ENCODE data around the gene FBXO10. TPM values are rescaled to one million over a fixed set of nuclear protein-coding genes. Genes with fewer than 3 reads are reported as not detected.
"Not testable (repeated sequence)": the region's sequence is repeated elsewhere in the genome, so short reads cannot be mapped to it uniquely, and the experiment has no call there.

Gene FBXO10
- total and polyA plus RNA-seq, 2 donors (not counting 1 experiment from before 2014, with no cell fraction given), result 7.6 to 12.2 TPM

DNA sequence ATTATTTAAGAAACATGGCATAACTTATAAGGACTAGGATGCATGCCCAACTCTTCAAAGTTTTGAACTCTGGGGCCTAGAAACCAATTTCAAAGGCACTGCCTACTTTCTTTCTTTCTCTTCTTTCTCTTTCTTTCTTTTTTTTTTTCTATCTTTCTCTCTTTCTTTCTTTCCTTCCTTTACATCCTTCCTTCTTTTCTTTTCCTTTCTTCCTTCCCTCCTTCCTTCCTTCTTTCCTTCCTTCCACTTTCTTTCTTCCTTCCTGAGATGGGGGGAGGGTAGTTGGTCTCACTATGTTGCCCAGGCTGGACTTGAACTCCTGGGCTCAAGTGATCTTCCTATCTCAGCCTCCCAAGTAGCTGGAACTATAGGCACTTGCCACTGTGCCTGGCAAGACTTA lies 32.1 kb upstream of the FBXO10 start:
- Histone ChIP-seq H3K4me2 (ENCODE audit: extremely low read depth, insufficient read depth, low read length) (no peak overlapping the region), H3K27me3 (ENCODE audit: control insufficient read depth, insufficient read depth, low read length) (peaks cover 9% of the 10 kb centered on the region), H3K4me1 (ENCODE audit: control insufficient read depth, extremely low read depth, insufficient read depth, low read length) (no peaks in the 10 kb centered on the region), H3K36me3 (ENCODE audit: control insufficient read depth, insufficient read depth, low read length) (no peaks in the 10 kb centered on the region), H3K4me3 (replicated peaks in 1 of 4; ENCODE audit: control extremely low read depth in 1 of 4, insufficient read depth in 1 of 4, low read depth in 3 of 4, low read length in 4 of 4) (no peak overlapping the region), H3K9ac (ENCODE audit: insufficient read depth, low read length) (no peak overlapping the region), H3K9me3 (ENCODE audit: control insufficient read depth, insufficient read depth, low read depth, low read length) (no peaks in the 10 kb centered on the region), H2AFZ (ENCODE audit: low read length) (no peak overlapping the region), H4K20me1 (ENCODE audit: control insufficient read depth, extremely low read depth, insufficient read depth, low read length) (no peaks in the 10 kb centered on the region), H3K27ac (ENCODE audit: insufficient read depth, low read length) (no peak overlapping the region), H3K79me2 (ENCODE audit: control insufficient read depth, insufficient read depth, low read length) (no peaks in the 10 kb centered on the region)
- TF ChIP-seq CTCF (conservative IDR thresholded peaks at IDR 0.05 in 1 of 2, IDR thresholded peaks at IDR 0.05 in 1 of 2; ENCODE audit: low read depth in 1 of 2, low read length in 2 of 2) (no peak), EZH2 (IDR thresholded peaks at IDR 0.05; ENCODE audit: low read length, missing control alignments) (no peak)
- no peak for DNase-seq (ENCODE audit: low read depth in 2 of 2)

GRCh38 chr9:37604296-37604695 lies 28.1 kb upstream of the FBXO10 start:
- H3K36me3 ChIP-seq (ENCODE audit: control insufficient read depth, insufficient read depth, low read length), result no peaks in the 10 kb centered on the region
- no peaks in the 10 kb centered on the region for H3K4me1 ChIP-seq (ENCODE audit: control insufficient read depth, extremely low read depth, insufficient read depth, low read length)
- H3K27ac ChIP-seq (ENCODE audit: insufficient read depth, low read length), result no peak overlapping the region
- H3K4me2 ChIP-seq (ENCODE audit: extremely low read depth, insufficient read depth, low read length), result no peak overlapping the region
- no peak overlapping the region for H3K4me3 ChIP-seq (replicated peaks in 1 of 4; ENCODE audit: control extremely low read depth in 1 of 4, insufficient read depth in 1 of 4, low read depth in 3 of 4, low read length in 4 of 4)
- no peak overlapping the region for H2AFZ ChIP-seq (ENCODE audit: low read length)
- TF ChIP-seq EZH2 (IDR thresholded peaks at IDR 0.05; ENCODE audit: low read length, missing control alignments), result no peak
- TF ChIP-seq CTCF (conservative IDR thresholded peaks at IDR 0.05 in 1 of 2, IDR thresholded peaks at IDR 0.05 in 1 of 2; ENCODE audit: low read depth in 1 of 2, low read length in 2 of 2), result no peak
- H3K79me2 ChIP-seq (ENCODE audit: control insufficient read depth, insufficient read depth, low read length), result no peaks in the 10 kb centered on the region
- no peak for DNase-seq (ENCODE audit: low read depth in 2 of 2)
- H3K27me3 ChIP-seq (ENCODE audit: control insufficient read depth, insufficient read depth, low read length), result peaks cover 9% of the 10 kb centered on the region
- no peak overlapping the region for H3K9ac ChIP-seq (ENCODE audit: insufficient read depth, low read length)
- H3K9me3 ChIP-seq (ENCODE audit: control insufficient read depth, insufficient read depth, low read depth, low read length), result no peaks in the 10 kb centered on the region
- H4K20me1 ChIP-seq (ENCODE audit: control insufficient read depth, extremely low read depth, insufficient read depth, low read length), result no peaks in the 10 kb centered on the region

GRCh38 chr9:37602817-37603216 lies 26.6 kb upstream of the FBXO10 start:
- no peak overlapping the region for H3K27ac ChIP-seq (ENCODE audit: insufficient read depth, low read length)
- TF ChIP-seq EZH2 (IDR thresholded peaks at IDR 0.05; ENCODE audit: low read length, missing control alignments) (no peak), CTCF (conservative IDR thresholded peaks at IDR 0.05 in 1 of 2, IDR thresholded peaks at IDR 0.05 in 1 of 2; ENCODE audit: low read depth in 1 of 2, low read length in 2 of 2) (no peak)
- no peak overlapping the region for H3K4me2 ChIP-seq (ENCODE audit: extremely low read depth, insufficient read depth, low read length)
- no peaks in the 10 kb centered on the region for H3K9me3 ChIP-seq (ENCODE audit: control insufficient read depth, insufficient read depth, low read depth, low read length)
- DNase-seq (ENCODE audit: low read depth in 2 of 2), result no peak
- H3K27me3 ChIP-seq (ENCODE audit: control insufficient read depth, insufficient read depth, low read length), result peaks cover 7% of the 10 kb centered on the region
- no peaks in the 10 kb centered on the region for H4K20me1 ChIP-seq (ENCODE audit: control insufficient read depth, extremely low read depth, insufficient read depth, low read length)
- no peaks in the 10 kb centered on the region for H3K4me1 ChIP-seq (ENCODE audit: control insufficient read depth, extremely low read depth, insufficient read depth, low read length)
- no peak overlapping the region for H3K4me3 ChIP-seq (replicated peaks in 1 of 4; ENCODE audit: control extremely low read depth in 1 of 4, insufficient read depth in 1 of 4, low read depth in 3 of 4, low read length in 4 of 4)
- no peak overlapping the region for H3K9ac ChIP-seq (ENCODE audit: insufficient read depth, low read length)
- H2AFZ ChIP-seq (ENCODE audit: low read length), result no peak overlapping the region
- H3K36me3 ChIP-seq (ENCODE audit: control insufficient read depth, insufficient read depth, low read length), result no peaks in the 10 kb centered on the region
- H3K79me2 ChIP-seq (ENCODE audit: control insufficient read depth, insufficient read depth, low read length), result no peaks in the 10 kb centered on the region

DNA sequence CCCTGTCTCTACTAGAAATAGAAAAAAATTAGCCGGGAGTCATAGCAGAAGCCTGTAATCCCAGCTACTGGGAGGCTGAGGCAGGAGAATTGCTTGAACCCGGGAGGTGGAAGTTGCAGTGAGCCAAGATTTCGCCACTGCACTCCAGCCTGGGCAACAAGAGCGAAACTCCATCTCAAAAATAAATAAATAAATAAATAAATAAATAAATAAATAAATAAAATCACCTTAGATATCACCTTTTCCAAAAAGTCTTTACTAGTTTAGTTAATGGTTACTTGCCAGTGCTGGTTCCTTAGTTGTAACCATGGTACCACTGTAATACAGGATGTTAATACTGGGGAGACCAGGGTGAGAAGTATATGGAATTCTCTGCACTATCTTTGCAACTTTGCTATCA lies 25.9 kb upstream of the FBXO10 start:
- not testable (repeated sequence) for H3K4me1 ChIP-seq (ENCODE audit: control insufficient read depth, extremely low read depth, insufficient read depth, low read length); H3K4me2 ChIP-seq (ENCODE audit: extremely low read depth, insufficient read depth, low read length); H2AFZ ChIP-seq (ENCODE audit: low read length); H3K36me3 ChIP-seq (ENCODE audit: control insufficient read depth, insufficient read depth, low read length); H3K79me2 ChIP-seq (ENCODE audit: control insufficient read depth, insufficient read depth, low read length); H3K4me3 ChIP-seq (replicated peaks in 1 of 4; ENCODE audit: control extremely low read depth in 1 of 4, insufficient read depth in 1 of 4, low read depth in 3 of 4, low read length in 4 of 4); H3K27ac ChIP-seq (ENCODE audit: insufficient read depth, low read length); H3K9me3 ChIP-seq (ENCODE audit: control insufficient read depth, insufficient read depth, low read depth, low read length); H3K9ac ChIP-seq (ENCODE audit: insufficient read depth, low read length); DNase-seq (ENCODE audit: low read depth in 2 of 2); H4K20me1 ChIP-seq (ENCODE audit: control insufficient read depth, extremely low read depth, insufficient read depth, low read length); H3K27me3 ChIP-seq (ENCODE audit: control insufficient read depth, insufficient read depth, low read length)

All from fibroblast of lung (primary cell).